Heart left ventricle (tissue), 16 donors: ENCODE measurements around the gene NUDT16L1. TPM values are rescaled to one million over a fixed set of nuclear protein-coding genes. Genes with fewer than 3 reads are reported as not detected.

Experiments used
- ATAC-seq, 4 donors: fragments of 200-7000 bp; cut with Tn5 transposase; one replicate each; pipeline ENCODE4 v1.9.1; 2020 to 2022; ENCODE audit warnings: moderate library complexity in 4 of 4, mild to moderate bottlenecking in 3 of 4, moderate number of reproducible peaks in 1 of 4
- DNase-seq, 5 donors: peaks; one replicate each; pipeline ENCODE4 v3.0.0-alpha.2; 2020
- H3K27ac ChIP-seq, 12 donors: fragments of 200-600 bp; sonication (generic) in 4 of 12; one replicate each; pipeline versions ENCODE4 v1.5.0 to v1.8.0; 2016 to 2022; ENCODE audit warnings: mild to moderate bottlenecking in 2 of 12
- H3K27me3 ChIP-seq, 9 donors: fragments of 200-600 bp; sonication (generic) in 2 of 9; one replicate each; pipeline versions ENCODE4 v1.5.1 to v1.8.0; 2016 to 2022; ENCODE audit warnings: mild to moderate bottlenecking in 3 of 9
- H3K36me3 ChIP-seq, 9 donors: fragments of 200-600 bp; sonication (generic) in 2 of 9; one replicate each; pipeline versions ENCODE4 v1.5.0 to v1.8.0; 2018 to 2022; ENCODE audit warnings: mild to moderate bottlenecking in 2 of 9
- H3K4me1 ChIP-seq, 12 donors: fragments of 200-600 bp; sonication (generic) in 4 of 12; one replicate each; pipeline versions ENCODE4 v1.5.0 to v1.8.0; 2016 to 2022; ENCODE audit warnings: mild to moderate bottlenecking in 3 of 12
- H3K4me3 ChIP-seq, 12 donors: fragments of 200-600 bp; sonication (generic) in 4 of 12; one replicate each; pipeline versions ENCODE4 v1.5.0 to v1.8.0; 2017 to 2022; ENCODE audit warnings: mild to moderate bottlenecking in 9 of 12, moderate library complexity in 4 of 12
- H3K9me3 ChIP-seq, 12 donors: fragments of 200-600 bp; sonication (generic) in 4 of 12; one replicate each; pipeline versions ENCODE4 v1.5.0 to v1.8.0; 2016 to 2022; ENCODE audit warnings: mild to moderate bottlenecking in 1 of 12
- POLR2A ChIP-seq, 2 donors: fragments of 450-650 bp; IDR thresholded peaks; one replicate each; pipeline ENCODE4 v1.6.1; 2017; ENCODE audit warnings: antibody characterized with exemption in 2 of 2, mild to moderate bottlenecking in 2 of 2, moderate library complexity in 2 of 2
- WGBS, 4 donors: extraction: QIAGEN DNeasy Blood & Tissue Kit in 2 of 4; methylation state at CpG; one replicate each; pipeline versions ENCODE4 v1.1.5 to v1.1.7; 2013 to 2018; 5-methylcytosine and 5-hydroxymethylcytosine counted together
- intact Hi-C, 10 donors: fragments of 100-400 bp; cut with DNase I; formaldehyde crosslinking; loops; one replicate each; pipeline versions ENCODE4 v1.11.1 to v1.14.2; 2022
- polyA plus RNA-seq, 2 donors: library from polyadenylated mRNA; stranded (reverse); fragments of 200-250 nt; gene quantifications; one replicate each; pipeline ENCODE4 v1.2.3, GENCODE V29; 2013
- total RNA-seq, 9 donors: library from RNA; depleted of rRNA in 2 of 9; stranded (reverse); fragments of >200 nt in 2 of 9; fragmentation: NEBNext Ultra II Directional in 3 of 9; extraction: Animal tissue kit (Norgen Biotek cat#: 25700) in 3 of 9; gene quantifications; one replicate each; pipeline versions ENCODE4 v1.1.0 to v1.2.4, GENCODE V29; 2016 to 2023
- TF ChIP-seq, protein P1 (sequence below), 12 donors: fragments of 200-600 bp; sonication (generic) in 4 of 12; IDR thresholded peaks; one replicate each; pipeline versions ENCODE4 v1.5.0 to v1.8.0; 2018 to 2022; ENCODE audit warnings: antibody characterized with exemption in 12 of 12, mild to moderate bottlenecking in 5 of 12
- donor health status: ischemic (EF 13 %, LVEDD 7.1; RV severe dilation, severe dysfunction).
- donor health status: healthy with polysubstance abuse.
- donor health status: DM: no; HTN: yes; CAD: no.
- donor health status: DM: no; HTN: no; CAD: no.
- donor health status: ischemic (EF 25% LVEDD 6.9; RV normal size, moderate dysfunction).
- donor health status: ischemic (EF 25% LVEDD 5.7; RV mildly dilated, moderate dysfunction).
- donor health status: healthy.
- donor health status: DM: yes; HTN: yes; CAD: no.
- donor health status: ischemic (EF 35%, LVEDD 5.7; RV mildly dilated, moderate dysfunction).
- donor health status: nonischemic (EF 11% LVEDD 7.7; RV severe dilation, severe dysfunction).
- donor health status: DM: yes; HTN: yes; CAD: no.
- donor health status: PGD.
- donor health status: ischemic (EF 29% LVEDD 5.4; RV normal size, mild dysfunction).
- donor health status: nonischemic (EF 23%, LVEDD 6.1; RV moderate dilation, normal function).

NUDT16L1 gene
- total and polyA plus RNA-seq, 11 donors: 33.1 to 65.2 (median 47.5) TPM

- Histone ChIP-seq H3K4me1 (peaks cover 0 to 40% (median 18%) of the 10 kb centered on the region in 12 donors), H3K36me3 (peaks cover 5 to 79% (median 50%) of the 10 kb centered on the region in 9 donors)
Observed at GRCh38 chr16:4681471-4682083, 11.8 kb upstream of the NUDT16L1 start.

DNA sequence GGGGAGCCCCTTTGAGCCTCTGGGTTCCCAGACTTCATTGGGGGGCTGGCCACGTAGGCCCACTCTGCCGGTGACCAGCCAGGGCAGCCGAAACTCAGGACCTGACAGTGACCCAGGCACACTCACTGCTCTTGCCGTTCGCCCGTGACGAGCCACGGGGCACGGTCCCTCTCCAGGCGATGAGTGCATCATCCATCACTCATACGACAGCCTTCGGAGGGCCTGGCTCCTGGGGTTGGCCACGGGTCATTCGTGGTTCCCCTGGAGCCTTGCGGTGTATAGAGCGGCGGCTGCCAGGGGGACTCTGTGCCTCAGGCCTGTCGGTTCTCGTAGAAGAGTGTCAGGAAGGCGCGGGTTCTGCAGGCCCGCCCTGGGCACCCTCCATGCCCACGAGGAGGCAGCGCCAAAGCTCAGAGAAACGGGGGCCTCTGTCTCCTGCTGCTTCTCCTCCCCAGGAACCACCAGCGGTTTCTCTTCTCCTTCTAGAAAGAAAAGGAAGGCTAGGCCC, 11.2 kb upstream of the NUDT16L1 start:
- 75 to 91% (median 83%) methylated on average over 17 to 26 of the region's 26 CpGs for whole genome bisulfite sequencing, 4 donors
- ATAC-seq: no peak
- H3K27me3 ChIP-seq: no peaks in the 10 kb centered on the region
- no peak overlapping the region for H3K27ac ChIP-seq
- DNase-seq: peak in 1 of 5 donors; percentile 52
- H3K9me3 ChIP-seq: no peaks in the 10 kb centered on the region
- no peak overlapping the region for H3K4me3 ChIP-seq
- peaks cover 0 to 35% (median 15%) of the 10 kb centered on the region in 12 donors for H3K4me1 ChIP-seq
- TF ChIP-seq POLR2A (IDR thresholded peaks at IDR 0.05): no peak
- TF ChIP-seq, protein P1, sequence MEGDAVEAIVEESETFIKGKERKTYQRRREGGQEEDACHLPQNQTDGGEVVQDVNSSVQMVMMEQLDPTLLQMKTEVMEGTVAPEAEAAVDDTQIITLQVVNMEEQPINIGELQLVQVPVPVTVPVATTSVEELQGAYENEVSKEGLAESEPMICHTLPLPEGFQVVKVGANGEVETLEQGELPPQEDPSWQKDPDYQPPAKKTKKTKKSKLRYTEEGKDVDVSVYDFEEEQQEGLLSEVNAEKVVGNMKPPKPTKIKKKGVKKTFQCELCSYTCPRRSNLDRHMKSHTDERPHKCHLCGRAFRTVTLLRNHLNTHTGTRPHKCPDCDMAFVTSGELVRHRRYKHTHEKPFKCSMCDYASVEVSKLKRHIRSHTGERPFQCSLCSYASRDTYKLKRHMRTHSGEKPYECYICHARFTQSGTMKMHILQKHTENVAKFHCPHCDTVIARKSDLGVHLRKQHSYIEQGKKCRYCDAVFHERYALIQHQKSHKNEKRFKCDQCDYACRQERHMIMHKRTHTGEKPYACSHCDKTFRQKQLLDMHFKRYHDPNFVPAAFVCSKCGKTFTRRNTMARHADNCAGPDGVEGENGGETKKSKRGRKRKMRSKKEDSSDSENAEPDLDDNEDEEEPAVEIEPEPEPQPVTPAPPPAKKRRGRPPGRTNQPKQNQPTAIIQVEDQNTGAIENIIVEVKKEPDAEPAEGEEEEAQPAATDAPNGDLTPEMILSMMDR (IDR thresholded peaks at IDR 0.05): no peak
- H3K36me3 ChIP-seq: peaks cover 5 to 84% (median 55%) of the 10 kb centered on the region in 9 donors
- intact Hi-C loops: loop anchor here in 1 of 10 donors (10.0 kb wide), 1 partner anchor 273 kb away; the partner anchor contains the start of gene SEC14L5

More at GRCh38 chr16:4681471-4682083, 11.8 kb upstream of the NUDT16L1 start:
- intact Hi-C loops: loop anchor here in 1 of 10 donors (10.0 kb wide), 1 partner anchor 273 kb away; the partner anchor contains the start of gene SEC14L5
- Histone ChIP-seq H3K27me3 (no peaks in the 10 kb centered on the region), H3K4me3 (no peak overlapping the region), H3K27ac (peak overlapping the region in 7 of 12 donors; percentile 8 to 90 (median 74)), H3K9me3 (no peaks in the 10 kb centered on the region)
- peak in 1 of 5 donors; percentile 60 for DNase-seq
- ATAC-seq: no peak
- TF ChIP-seq POLR2A (IDR thresholded peaks at IDR 0.05): no peak
- TF ChIP-seq, protein P1 (IDR thresholded peaks at IDR 0.05): no peak
- 83 to 92% (median 88%) methylated on average over 39 of the region's 39 CpGs for WGBS, 4 donors

DNA sequence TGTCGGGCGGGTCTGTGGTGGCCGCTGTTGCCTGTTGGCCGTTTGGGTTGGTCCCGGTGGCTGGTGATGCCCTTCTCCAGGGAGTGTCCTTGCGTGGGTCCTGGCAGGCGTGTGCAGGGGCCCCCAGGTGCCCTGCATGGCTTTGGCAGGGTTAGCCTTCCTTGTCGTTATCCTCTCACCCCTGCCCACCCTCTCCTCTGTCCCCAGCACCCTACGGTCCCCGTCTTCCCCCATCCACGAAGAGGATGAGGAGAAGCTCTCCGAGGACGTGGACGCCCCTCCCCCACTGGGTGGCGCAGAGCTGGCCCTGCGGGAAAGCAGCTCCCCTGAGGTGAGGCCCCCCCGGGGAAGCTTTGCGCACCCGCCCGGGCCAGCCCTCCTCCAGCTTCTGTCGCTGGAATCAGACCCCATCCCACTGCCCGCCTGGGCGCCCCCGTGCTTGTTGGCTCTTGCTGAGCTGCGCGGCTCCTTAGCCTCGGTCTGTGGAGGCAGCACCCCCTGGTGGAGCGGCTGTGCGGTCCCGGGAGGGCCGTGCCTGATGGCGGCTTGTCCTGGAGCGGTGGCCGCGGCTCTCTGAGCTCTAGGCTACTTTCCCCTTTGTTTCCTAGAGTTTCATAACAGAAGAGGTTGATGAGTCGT, 10.6 kb upstream of the NUDT16L1 start:
- H3K9me3 ChIP-seq: no peaks in the 10 kb centered on the region
- peaks cover 0 to 34% (median 14%) of the 10 kb centered on the region in 12 donors for H3K4me1 ChIP-seq
- no peak overlapping the region for H3K4me3 ChIP-seq
- WGBS, 4 donors: 75 to 84% (median 80%) methylated on average over 32 to 36 of the region's 36 CpGs
- DNase-seq: peak in 1 of 5 donors; percentile 73
- no peak overlapping the region for H3K27ac ChIP-seq
- intact Hi-C loops: loop anchor here in 1 of 10 donors (10.0 kb wide), 1 partner anchor 272 kb away; the partner anchor contains the start of gene SEC14L5
- H3K36me3 ChIP-seq: peaks cover 5 to 81% (median 53%) of the 10 kb centered on the region in 9 donors
- ATAC-seq: no peak
- H3K27me3 ChIP-seq: no peaks in the 10 kb centered on the region
- no peak for TF ChIP-seq POLR2A (IDR thresholded peaks at IDR 0.05)
- TF ChIP-seq, protein P1 (IDR thresholded peaks at IDR 0.05): peak in 7 of 12 donors; percentile 13 to 44 (median 34)
